Cardiac septum (tissue), 1 donor: ENCODE measurements around the gene PLEKHM1. TPM values are rescaled to one million over a fixed set of nuclear protein-coding genes. Genes with fewer than 3 reads are reported as not detected.
A peak's percentile ranks its signal among the peaks of the same experiment; 100 is the strongest.
"Not testable (repeated sequence)": the region's sequence is repeated elsewhere in the genome, so short reads cannot be mapped to it uniquely, and the experiment has no call there.

Experiments
- DNase-seq: peaks from one replicate; pipeline ENCODE4 v3.0.0-alpha.2; 2020; ENCODE audit warnings: low spot score
- intact Hi-C: fragments of 100-400 bp; cut with DNase I; formaldehyde crosslinking; loops from one replicate; pipeline ENCODE4 v1.14.0; 2022
- total RNA-seq: library from RNA; stranded (reverse); fragmentation: NEBNext Ultra II Directional; extraction: Animal tissue kit (Norgen Biotek cat#: 25700); gene quantifications from one replicate; pipeline ENCODE4 v1.2.1, GENCODE V29; 2021
- donor health status: DM: no; HTN: no; CAD: no.

PLEKHM1 gene
- total RNA-seq, 1 donor from 2014 or later, result 30.5 TPM

DNA sequence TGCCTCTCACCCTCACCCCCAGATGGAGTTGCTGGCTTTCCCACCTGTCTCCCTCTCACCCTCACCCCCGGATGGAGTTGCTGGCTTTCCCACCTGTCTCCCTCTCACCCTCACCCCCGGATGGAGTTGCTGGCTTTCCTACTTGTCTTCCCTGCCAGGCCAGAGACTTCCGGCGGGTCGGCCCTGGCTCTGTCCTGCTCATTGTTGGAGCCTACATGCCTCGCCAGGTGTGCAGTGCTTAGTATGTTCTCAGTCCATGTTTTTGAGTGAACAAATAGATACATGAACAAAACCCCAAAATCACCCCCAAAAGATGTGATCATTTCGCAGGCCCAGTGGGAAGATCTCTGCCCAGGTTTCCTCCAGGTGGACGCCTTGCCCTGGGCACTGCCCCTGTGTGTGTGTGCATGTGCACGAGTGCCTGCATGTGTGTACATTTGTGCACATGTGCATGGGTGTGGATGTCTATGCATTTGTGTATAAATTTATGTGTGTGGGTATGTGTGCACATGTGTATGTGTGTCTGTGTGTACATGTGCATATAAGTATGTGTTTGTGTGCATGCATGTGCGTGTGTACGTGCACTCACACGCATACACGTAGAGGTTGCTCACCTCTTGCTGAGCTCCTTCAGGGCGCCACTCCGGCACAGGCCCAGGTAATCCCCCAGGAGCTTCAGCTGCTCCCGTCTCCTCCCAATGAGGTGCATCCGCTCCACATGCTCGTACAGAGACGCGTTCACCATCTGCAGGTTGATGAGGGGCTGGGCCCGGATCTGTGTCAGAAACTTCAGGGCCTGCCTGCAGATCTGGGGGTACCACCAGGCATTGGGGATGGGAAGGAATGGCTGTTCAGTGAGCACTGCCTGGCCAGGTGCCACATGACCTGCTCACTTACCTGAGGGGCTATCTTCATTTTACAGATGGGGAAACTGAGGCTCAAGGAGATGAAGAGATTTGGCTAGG is 45.4 kb downstream of the PLEKHM1 start:
- DNase-seq, result peak; percentile 49
- intact Hi-C loops, result not testable (repeated sequence)

DNA sequence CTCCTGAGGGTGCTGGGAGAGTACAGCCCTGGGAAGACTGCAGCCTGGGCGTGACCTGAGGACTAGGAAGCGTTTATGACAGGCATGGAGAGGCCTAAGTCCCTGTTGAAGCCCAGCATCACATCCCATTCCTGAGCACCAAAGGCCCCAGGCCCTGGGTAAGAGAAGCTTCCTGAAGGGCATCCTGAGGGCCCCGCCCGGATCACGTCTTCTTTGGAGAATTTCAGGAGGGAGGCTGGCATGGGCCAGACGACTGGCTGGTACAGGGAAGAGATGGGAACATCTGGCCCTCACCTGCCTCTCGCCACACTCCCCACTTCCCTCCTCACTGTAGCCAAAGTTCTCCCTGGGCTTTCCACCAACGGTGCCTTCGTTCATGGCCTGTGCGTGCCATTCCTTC is 46.2 kb downstream of the PLEKHM1 start:
- DNase-seq, intact Hi-C loops: not testable (repeated sequence)

GRCh38 chr17:45443371-45444260 is 46.9 kb downstream of the PLEKHM1 start:
- peak; percentile 24 for DNase-seq
- intact Hi-C loops, result not testable (repeated sequence)

- intact Hi-C loops, result no loop called here
- DNase-seq, result no peak
Observed at GRCh38 chr17:45441526-45442310, 48.8 kb downstream of the PLEKHM1 start.

DNA sequence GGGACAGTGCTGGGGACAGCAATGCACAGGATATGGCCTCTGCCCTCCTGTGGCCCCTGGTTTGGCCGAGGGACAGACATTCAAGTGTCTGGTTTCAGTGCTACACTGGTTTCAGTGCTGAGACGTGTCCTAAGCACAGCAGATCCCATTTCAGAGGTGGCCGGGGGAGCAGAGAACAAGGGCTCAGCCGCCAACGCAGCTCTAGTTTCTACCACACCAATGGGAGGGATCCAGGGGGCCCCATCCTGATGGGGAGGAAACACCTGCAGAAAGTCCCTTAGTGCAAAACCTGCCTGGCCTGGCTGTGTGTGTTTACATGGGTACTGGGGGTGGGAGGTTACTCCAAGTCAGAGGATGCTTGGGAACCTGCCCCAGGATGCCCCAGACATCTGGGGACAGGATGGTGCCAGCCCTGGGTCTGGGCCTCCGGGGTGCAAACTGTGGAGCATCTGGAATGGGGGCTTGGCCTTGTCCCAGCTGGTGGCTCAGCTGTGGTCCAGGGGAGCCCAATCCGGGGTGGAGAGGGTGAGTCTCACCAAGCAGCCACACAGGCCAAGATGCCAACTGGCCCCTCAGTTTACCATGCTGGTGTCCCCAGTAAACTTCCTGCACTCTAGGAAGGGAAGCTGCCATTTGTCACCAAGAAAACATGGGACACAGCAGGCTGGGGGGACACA is 49.5 kb downstream of the PLEKHM1 start:
- intact Hi-C loops, DNase-seq: not testable (repeated sequence)

DNA sequence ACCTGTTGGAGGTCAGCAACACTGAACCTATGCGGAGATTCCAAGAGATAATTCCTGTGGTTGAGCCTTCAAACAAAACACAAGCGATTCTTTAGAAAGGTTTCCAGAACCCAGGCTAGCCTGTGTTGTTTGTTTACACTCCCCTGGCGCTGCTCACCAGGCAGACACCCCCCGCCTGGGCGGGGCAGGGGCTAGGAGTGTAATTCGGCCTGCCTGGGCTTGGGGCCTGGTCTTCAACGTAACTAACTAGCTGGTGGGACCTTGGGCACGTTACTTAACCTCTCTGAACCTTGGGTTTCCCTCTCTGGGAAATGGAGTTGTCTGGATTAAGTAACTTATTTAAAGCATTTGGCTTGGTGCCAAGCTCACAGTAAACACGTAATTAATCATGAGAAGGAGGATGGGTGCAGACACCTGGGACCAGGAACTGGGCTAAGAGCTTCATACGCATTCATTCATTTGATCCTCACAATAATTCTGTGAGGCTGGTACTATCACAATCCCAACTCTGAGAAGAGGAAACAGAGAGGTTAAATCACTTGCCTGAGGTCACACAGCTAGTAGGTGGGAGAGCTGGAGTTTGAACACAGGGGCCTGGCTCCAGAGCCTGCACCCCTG is 50.3 kb downstream of the PLEKHM1 start:
- intact Hi-C loops, result no loop called here
- peak; percentile 31 for DNase-seq

DNA sequence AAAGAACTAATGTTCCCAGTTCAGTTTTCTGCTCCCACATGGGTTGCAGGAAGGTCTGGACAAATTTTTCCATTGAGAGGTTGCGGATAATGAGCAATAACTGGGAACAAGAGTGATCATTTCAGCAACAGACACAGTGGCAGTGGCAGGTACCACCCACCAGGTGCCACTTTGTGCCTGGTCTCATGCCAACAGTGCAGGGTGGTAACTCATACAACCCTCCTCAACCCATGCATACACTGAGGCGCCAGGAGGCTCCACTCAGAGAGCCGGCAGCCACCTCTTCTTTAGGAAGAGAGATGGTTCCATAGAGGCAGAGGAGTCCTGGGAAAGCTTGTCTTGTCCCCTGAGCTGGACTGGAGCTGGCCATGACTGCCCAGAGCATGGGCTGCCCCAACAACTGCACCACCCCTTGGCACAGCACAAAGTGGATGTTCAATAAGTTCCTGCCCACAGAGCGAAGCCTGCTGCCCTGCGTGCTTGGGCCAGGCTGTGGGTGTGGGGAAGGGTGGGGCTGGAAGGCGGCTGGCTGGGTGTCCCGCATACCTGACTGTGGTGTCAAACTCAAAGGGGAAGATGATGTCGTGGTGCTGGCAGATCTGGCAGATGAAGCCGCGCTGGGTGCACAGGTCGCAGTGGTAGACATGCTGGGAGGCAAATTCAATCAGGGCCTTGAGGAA is 51.5 kb downstream of the PLEKHM1 start:
- intact Hi-C loops, result no loop called here
- peak; percentile 35 for DNase-seq

- intact Hi-C loops, result no loop called here
Observed at GRCh38 chr17:45437465-45438283, 52.8 kb downstream of the PLEKHM1 start.

GRCh38 chr17:45436625-45437464 is 53.7 kb downstream of the PLEKHM1 start:
- intact Hi-C loops, result no loop called here

More at GRCh38 chr17:45437465-45438283, 52.8 kb downstream of the PLEKHM1 start:
- peak; percentile 47 for DNase-seq

GRCh38 chr17:45436161-45436560 is 54.4 kb downstream of the PLEKHM1 start:
- peak; percentile 60 for DNase-seq
- intact Hi-C loops, result no loop called here

More at GRCh38 chr17:45436625-45437464, 53.7 kb downstream of the PLEKHM1 start:
- DNase-seq, result peak; percentile 51

DNA sequence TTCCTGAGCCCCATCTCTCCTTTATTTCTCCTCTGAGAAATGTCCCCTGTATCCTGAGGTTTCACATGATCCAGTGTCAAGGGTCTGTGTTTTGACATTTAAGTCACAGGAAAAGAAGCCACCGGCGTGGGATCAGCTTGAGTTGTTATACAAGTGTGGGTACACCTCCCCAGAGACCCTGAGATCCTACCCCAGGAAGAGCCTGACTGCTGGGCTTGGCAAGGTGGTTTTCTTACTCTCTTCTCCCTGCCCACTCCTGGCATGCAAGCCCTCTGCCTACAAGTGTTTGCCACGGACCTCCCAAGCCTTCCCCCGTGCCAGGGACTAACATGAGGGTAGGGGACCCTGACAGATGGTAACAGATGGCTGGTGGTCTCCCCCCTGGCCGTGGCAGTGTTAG is 55.0 kb downstream of the PLEKHM1 start:
- intact Hi-C loops, result no loop called here
- DNase-seq, result peak; percentile 29

DNA sequence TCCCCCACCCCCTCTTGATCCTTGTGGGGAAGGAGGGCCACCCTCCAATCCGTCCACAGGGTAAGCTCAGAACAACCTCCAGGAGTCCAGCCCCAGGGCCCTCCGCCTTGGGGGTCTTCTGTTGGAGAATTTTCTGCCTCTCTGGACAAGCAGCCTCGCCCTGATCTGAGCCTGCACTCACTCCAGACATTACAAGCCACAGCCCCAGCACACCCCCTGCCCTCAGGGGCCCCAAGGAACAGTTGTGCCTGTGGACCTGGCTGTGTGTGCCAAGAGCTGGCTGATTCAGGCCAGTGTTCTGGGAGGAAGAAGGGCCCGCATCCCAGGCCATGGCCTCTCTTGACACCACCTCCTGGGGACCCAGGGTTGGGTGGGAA is 57.4 kb downstream of the PLEKHM1 start:
- peak; percentile 74 for DNase-seq
- intact Hi-C loops, result no loop called here

DNA sequence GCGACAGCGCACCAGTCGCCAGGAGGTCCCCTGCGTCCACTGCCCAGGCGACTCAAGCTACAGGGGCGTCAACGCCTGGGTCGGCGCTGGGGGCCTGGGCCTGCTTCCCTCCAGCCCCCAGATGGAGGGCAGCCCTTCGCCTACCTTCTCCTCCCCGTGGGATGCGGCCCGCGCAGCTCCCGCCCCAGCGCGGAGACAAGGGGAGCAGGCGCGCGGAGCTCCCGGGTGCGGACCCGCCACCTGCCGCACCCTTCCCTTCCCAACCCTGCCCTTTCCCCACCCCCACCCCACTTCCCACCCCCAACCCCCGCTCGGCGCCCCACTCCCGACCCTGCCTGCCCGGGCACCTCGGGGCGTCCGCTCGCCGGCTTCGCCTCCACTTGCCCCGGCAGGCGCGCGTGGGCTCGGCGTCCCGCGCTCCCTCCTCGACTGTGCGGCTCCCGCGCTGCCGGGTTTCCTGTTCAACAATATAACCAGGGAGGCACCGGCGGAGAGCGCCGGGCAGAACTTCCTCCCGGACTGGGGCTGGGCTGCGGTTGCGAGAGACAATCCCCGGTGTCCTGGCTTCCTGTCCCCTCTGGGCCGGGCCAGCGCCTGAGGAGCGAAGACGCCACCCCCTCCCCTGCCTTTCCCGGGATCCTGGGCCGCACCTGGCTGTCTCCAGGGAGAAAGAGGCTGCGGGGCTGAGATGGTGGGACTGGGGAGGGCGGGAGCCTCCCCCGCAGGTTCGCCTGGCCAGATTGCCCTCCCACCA is 57.9 kb downstream of the PLEKHM1 start, which contains the start of gene ARHGAP27:
TSS of gene ARHGAP27 (minus strand) at position 466 of the 754 bp plus-strand sequence. CDS start 2,591 bp downstream, outside the sequence.
- DNase-seq, result peak; percentile 91
- intact Hi-C loops, result no loop called here

DNA sequence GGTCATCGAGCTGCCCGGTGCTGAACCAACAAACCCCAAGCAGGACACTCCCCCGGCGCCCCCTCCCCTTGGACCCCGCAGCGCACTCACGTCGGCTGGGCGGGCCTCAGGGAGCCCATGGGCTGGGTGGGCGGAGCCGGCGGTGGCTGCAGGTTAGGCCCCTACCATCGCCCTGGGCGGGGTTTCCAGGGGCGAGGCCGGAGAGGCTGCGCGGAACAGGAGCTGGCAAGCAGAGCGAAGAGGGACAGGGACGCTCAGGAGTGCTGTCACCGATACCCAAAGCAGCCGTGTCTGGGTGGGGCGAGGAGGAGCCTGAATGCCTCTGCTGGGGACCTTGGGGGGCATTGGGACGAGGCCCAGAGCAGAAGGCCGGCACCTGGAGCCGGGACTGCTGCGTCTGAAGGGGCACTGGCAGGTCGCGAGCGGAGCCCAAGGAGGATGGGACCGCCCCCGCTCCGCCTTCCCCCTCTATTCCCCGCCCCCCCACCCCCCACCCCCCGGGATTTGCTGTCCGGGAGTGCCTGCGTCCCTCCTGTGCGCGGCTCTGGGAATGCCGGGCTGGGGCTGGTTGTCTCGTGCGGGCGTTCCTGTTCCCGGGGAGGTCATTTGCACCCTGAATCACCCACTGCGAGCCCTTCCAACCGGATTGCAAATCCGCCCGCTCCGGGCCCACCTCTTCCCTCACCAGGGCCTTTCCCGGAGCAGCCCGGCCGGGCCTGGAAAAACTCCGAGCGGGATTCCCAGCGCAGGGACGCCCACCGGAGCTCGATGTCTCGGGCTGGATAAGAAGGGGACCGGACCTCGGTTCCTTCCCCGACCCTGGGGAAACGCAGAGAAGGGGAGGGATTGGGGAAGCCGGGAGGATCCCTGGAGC is 58.8 kb downstream of the PLEKHM1 start:
- intact Hi-C loops, result no loop called here
- peak; percentile 91 for DNase-seq
